ENCODE data around the gene DACT1.

DACT1 gene

DNA sequence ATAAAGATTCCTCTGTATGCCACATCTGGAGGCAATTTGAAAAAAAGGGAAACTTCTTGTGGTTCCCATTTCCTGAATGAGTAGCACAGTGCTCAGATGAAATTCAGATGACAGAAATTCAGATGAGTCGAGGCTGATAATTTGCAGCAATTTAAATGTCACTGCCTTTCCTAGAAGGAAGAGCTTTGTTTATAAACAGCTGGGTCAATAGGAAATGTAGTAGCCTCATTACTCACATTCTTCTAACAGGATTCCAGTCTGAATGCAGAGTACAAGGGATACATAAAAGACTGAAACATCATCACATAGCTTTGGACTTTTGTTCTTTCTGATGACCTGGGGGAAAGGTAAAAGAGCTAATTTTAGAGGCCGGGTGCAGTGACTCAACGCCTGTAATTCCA, 11.3 kb upstream of the DACT1 start:
- TF ChIP-seq GABPA (IDR thresholded peaks at IDR 0.05; ENCODE audit: low read depth) (no peak), POLR2AphosphoS5 (IDR thresholded peaks at IDR 0.05; ENCODE audit: low read depth) (no peak), SPI1 (IDR thresholded peaks at IDR 0.05; ENCODE audit: borderline replicate concordance, low read depth) (no peak)
- TF ChIP-seq, protein P1, sequence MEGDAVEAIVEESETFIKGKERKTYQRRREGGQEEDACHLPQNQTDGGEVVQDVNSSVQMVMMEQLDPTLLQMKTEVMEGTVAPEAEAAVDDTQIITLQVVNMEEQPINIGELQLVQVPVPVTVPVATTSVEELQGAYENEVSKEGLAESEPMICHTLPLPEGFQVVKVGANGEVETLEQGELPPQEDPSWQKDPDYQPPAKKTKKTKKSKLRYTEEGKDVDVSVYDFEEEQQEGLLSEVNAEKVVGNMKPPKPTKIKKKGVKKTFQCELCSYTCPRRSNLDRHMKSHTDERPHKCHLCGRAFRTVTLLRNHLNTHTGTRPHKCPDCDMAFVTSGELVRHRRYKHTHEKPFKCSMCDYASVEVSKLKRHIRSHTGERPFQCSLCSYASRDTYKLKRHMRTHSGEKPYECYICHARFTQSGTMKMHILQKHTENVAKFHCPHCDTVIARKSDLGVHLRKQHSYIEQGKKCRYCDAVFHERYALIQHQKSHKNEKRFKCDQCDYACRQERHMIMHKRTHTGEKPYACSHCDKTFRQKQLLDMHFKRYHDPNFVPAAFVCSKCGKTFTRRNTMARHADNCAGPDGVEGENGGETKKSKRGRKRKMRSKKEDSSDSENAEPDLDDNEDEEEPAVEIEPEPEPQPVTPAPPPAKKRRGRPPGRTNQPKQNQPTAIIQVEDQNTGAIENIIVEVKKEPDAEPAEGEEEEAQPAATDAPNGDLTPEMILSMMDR (IDR thresholded peaks at IDR 0.05; ENCODE audit: insufficient read depth, low read length), result no peak
- TF ChIP-seq, protein P2, sequence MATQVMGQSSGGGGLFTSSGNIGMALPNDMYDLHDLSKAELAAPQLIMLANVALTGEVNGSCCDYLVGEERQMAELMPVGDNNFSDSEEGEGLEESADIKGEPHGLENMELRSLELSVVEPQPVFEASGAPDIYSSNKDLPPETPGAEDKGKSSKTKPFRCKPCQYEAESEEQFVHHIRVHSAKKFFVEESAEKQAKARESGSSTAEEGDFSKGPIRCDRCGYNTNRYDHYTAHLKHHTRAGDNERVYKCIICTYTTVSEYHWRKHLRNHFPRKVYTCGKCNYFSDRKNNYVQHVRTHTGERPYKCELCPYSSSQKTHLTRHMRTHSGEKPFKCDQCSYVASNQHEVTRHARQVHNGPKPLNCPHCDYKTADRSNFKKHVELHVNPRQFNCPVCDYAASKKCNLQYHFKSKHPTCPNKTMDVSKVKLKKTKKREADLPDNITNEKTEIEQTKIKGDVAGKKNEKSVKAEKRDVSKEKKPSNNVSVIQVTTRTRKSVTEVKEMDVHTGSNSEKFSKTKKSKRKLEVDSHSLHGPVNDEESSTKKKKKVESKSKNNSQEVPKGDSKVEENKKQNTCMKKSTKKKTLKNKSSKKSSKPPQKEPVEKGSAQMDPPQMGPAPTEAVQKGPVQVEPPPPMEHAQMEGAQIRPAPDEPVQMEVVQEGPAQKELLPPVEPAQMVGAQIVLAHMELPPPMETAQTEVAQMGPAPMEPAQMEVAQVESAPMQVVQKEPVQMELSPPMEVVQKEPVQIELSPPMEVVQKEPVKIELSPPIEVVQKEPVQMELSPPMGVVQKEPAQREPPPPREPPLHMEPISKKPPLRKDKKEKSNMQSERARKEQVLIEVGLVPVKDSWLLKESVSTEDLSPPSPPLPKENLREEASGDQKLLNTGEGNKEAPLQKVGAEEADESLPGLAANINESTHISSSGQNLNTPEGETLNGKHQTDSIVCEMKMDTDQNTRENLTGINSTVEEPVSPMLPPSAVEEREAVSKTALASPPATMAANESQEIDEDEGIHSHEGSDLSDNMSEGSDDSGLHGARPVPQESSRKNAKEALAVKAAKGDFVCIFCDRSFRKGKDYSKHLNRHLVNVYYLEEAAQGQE (IDR thresholded peaks at IDR 0.05; ENCODE audit: insufficient replicate concordance, low read depth), result no peak
- Histone ChIP-seq H3K4me3 (replicated peaks; ENCODE audit: insufficient read depth, low read length) (no peak overlapping the region), H3K27me3 (ENCODE audit: insufficient read depth, poor library complexity, severe bottlenecking) (no peaks in the 10 kb centered on the region), H3K27ac (replicated peaks) (no peak overlapping the region)
- DNase-seq (ENCODE audit: low read depth in 1 of 2, low spot score in 1 of 2), result no peak

- no peak overlapping the region for H3K27ac ChIP-seq (replicated peaks)
These were observed 9.4 kb upstream of the DACT1 start for GRCh38 chr14:58628406-58628805.

GRCh38 chr14:58629281-58629680, 8.5 kb upstream of the DACT1 start:
- TF ChIP-seq, protein P1 (IDR thresholded peaks at IDR 0.05; ENCODE audit: insufficient read depth, low read length), result no peak
- peak; percentile 58; the same call in 1 of the 2 replicates for TF ChIP-seq SPI1 (IDR thresholded peaks at IDR 0.05; ENCODE audit: borderline replicate concordance, low read depth)
- peaks cover 3% of the 10 kb centered on the region for H3K27me3 ChIP-seq (ENCODE audit: insufficient read depth, poor library complexity, severe bottlenecking)
- no peak for DNase-seq (ENCODE audit: low read depth in 1 of 2, low spot score in 1 of 2)
- H3K4me3 ChIP-seq (replicated peaks; ENCODE audit: insufficient read depth, low read length), result no peak overlapping the region
- H3K27ac ChIP-seq (replicated peaks), result no peak overlapping the region

More at GRCh38 chr14:58628406-58628805, 9.4 kb upstream of the DACT1 start:
- TF ChIP-seq, protein P2 (IDR thresholded peaks at IDR 0.05; ENCODE audit: insufficient replicate concordance, low read depth), result no peak
- DNase-seq (ENCODE audit: low read depth in 1 of 2, low spot score in 1 of 2), result no peak
- no peaks in the 10 kb centered on the region for H3K27me3 ChIP-seq (ENCODE audit: insufficient read depth, poor library complexity, severe bottlenecking)
- H3K4me3 ChIP-seq (replicated peaks; ENCODE audit: insufficient read depth, low read length), result no peak overlapping the region

- Histone ChIP-seq H3K4me3 (replicated peaks; ENCODE audit: insufficient read depth, low read length) (no peak overlapping the region), H3K27me3 (ENCODE audit: insufficient read depth, poor library complexity, severe bottlenecking) (peaks cover 7% of the 10 kb centered on the region), H3K27ac (replicated peaks) (no peak overlapping the region)
- DNase-seq (ENCODE audit: low read depth in 1 of 2, low spot score in 1 of 2), result no peak
- TF ChIP-seq GABPA (IDR thresholded peaks at IDR 0.05; ENCODE audit: low read depth) (no peak), SPI1 (IDR thresholded peaks at IDR 0.05; ENCODE audit: borderline replicate concordance, low read depth) (no peak), POLR2AphosphoS5 (IDR thresholded peaks at IDR 0.05; ENCODE audit: low read depth) (no peak)
- TF ChIP-seq, protein P1 (IDR thresholded peaks at IDR 0.05; ENCODE audit: insufficient read depth, low read length), result no peak
- TF ChIP-seq, protein P2 (IDR thresholded peaks at IDR 0.05; ENCODE audit: insufficient replicate concordance, low read depth), result no peak
These were observed 6.0 kb upstream of the DACT1 start for GRCh38 chr14:58631732-58632131.
